Esophagus muscularis mucosa (tissue), 4 donors: ENCODE data around the gene PRDM16.

Experiments
- CTCF ChIP-seq, 3 experiments: fragments of 200-600 bp in 2 of 3; fragments of 450-650 bp in 1 of 3; sonication (generic) in 2 of 3; IDR thresholded peaks; one replicate each; pipeline ENCODE4 v1.5.1; 2017 to 2019; ENCODE audit warnings: antibody characterized with exemption in 3 of 3, mild to moderate bottlenecking in 2 of 3, moderate library complexity in 1 of 3
- EP300 ChIP-seq: sonication (generic); formaldehyde crosslinking; IDR thresholded peaks from one replicate; pipeline ENCODE4 v1.6.1; 2017; ENCODE audit warnings: antibody characterized with exemption
- POLR2A ChIP-seq: fragments of 450-650 bp; IDR thresholded peaks from one replicate; pipeline ENCODE4 v1.6.1; 2017; ENCODE audit warnings: antibody characterized with exemption, moderate library complexity, mild to moderate bottlenecking, low read depth
- POLR2AphosphoS5 ChIP-seq, 2 donors: sonication (generic); formaldehyde crosslinking; IDR thresholded peaks; one replicate each; pipeline ENCODE4 v1.6.1; 2017; ENCODE audit warnings: antibody characterized with exemption in 2 of 2

GRCh38 chr1:3335754-3336640, 267.0 kb downstream of the PRDM16 start:
- TF ChIP-seq CTCF (IDR thresholded peaks at IDR 0.05) (no peak), EP300 (no peak), POLR2AphosphoS5 (IDR thresholded peaks at IDR 0.05) (no peak), POLR2A (no peak)
